Colonic mucosa (tissue), 4 donors: ENCODE data around the gene SPSB1. TPM values are rescaled to one million over a fixed set of nuclear protein-coding genes. Genes with fewer than 3 reads are reported as not detected.

Source experiments
- DNase-seq: peaks from one replicate; pipeline ENCODE4 v3.0.0-alpha.2; 2020
- H3K27ac ChIP-seq: fragments of 200-600 bp; one replicate; pipeline ENCODE4 v1.8.0; 2021
- H3K27me3 ChIP-seq: fragments of 200-600 bp; one replicate; pipeline ENCODE4 v1.8.0; 2021
- H3K36me3 ChIP-seq: fragments of 200-600 bp; one replicate; pipeline ENCODE4 v1.8.0; 2021
- H3K4me1 ChIP-seq: fragments of 200-600 bp; one replicate; pipeline ENCODE4 v1.8.0; 2021; ENCODE audit warnings: mild to moderate bottlenecking
- H3K4me3 ChIP-seq: fragments of 200-600 bp; one replicate; pipeline ENCODE4 v1.8.0; 2021
- H3K9ac ChIP-seq, 2 donors: one replicate each; pipeline ENCODE4 v1.7.0; 2013; ENCODE audit warnings: control low read depth in 2 of 2, low read depth in 2 of 2, low read length in 2 of 2
- H3K9me3 ChIP-seq: fragments of 200-600 bp; one replicate; pipeline ENCODE4 v1.8.0; 2021
- CTCF ChIP-seq: fragments of 200-600 bp; IDR thresholded peaks from one replicate; pipeline ENCODE4 v1.8.0; 2022; ENCODE audit warnings: antibody characterized with exemption, mild to moderate bottlenecking
- intact Hi-C: fragments of 100-400 bp; cut with DNase I; formaldehyde crosslinking; loops from one replicate; pipeline ENCODE4 v1.14.1; 2022
- total RNA-seq, 2 donors: library from RNA; stranded (reverse); fragmentation: NEBNext Ultra II Directional in 1 of 2; extraction: Animal tissue kit (Norgen Biotek cat#: 25700) in 1 of 2; gene quantifications; one replicate each; pipeline ENCODE4 v1.2.1, GENCODE V29; 2021
- donor health status: healthy.
- donor health status: DM: no; HTN: no; CAD: no.
- donor health status: DM: no; HTN: no; CAD: no.

SPSB1 gene
- total RNA-seq, 2 donors from 2014 or later = 14.9 to 28.7 TPM

- H3K27ac ChIP-seq = no peak overlapping the region
- no peaks in the 10 kb centered on the region for H3K27me3 ChIP-seq
Measured at GRCh38 chr1:9311479-9311878, 18.8 kb downstream of the SPSB1 start.

GRCh38 chr1:9312168-9312720 is 19.6 kb downstream of the SPSB1 start:
- Histone ChIP-seq H3K9ac (no peak overlapping the region), H3K27me3 (no peaks in the 10 kb centered on the region), H3K4me3 (no peak overlapping the region), H3K9me3 (no peaks in the 10 kb centered on the region), H3K36me3 (no peaks in the 10 kb centered on the region), H3K4me1 (no peaks in the 10 kb centered on the region), H3K27ac (no peak overlapping the region)
- no peak for TF ChIP-seq CTCF
- intact Hi-C loops = no loop called here
- no peak for DNase-seq

More at GRCh38 chr1:9311479-9311878, 18.8 kb downstream of the SPSB1 start:
- no peak overlapping the region for H3K4me3 ChIP-seq
- H3K4me1 ChIP-seq = no peaks in the 10 kb centered on the region
- intact Hi-C loops = no loop called here
- TF ChIP-seq CTCF = no peak
- no peaks in the 10 kb centered on the region for H3K9me3 ChIP-seq
- no peak for DNase-seq
- no peaks in the 10 kb centered on the region for H3K36me3 ChIP-seq
- H3K9ac ChIP-seq = no peak overlapping the region

- Histone ChIP-seq H3K9ac (no peak overlapping the region), H3K27me3 (no peaks in the 10 kb centered on the region), H3K36me3 (no peaks in the 10 kb centered on the region), H3K4me1 (no peaks in the 10 kb centered on the region), H3K9me3 (no peaks in the 10 kb centered on the region), H3K27ac (no peak overlapping the region), H3K4me3 (no peak overlapping the region)
- intact Hi-C loops = no loop called here
- no peak for DNase-seq
- no peak for TF ChIP-seq CTCF
Measured at GRCh38 chr1:9313576-9313975, 20.9 kb downstream of the SPSB1 start.

GRCh38 chr1:9314111-9314510 is 21.4 kb downstream of the SPSB1 start:
- no peaks in the 10 kb centered on the region for H3K9me3 ChIP-seq
- no peaks in the 10 kb centered on the region for H3K27me3 ChIP-seq
- no peak for TF ChIP-seq CTCF
- no peaks in the 10 kb centered on the region for H3K4me1 ChIP-seq
- H3K27ac ChIP-seq = no peak overlapping the region
- no peak overlapping the region for H3K9ac ChIP-seq
- no peak overlapping the region for H3K4me3 ChIP-seq
- no peaks in the 10 kb centered on the region for H3K36me3 ChIP-seq
- DNase-seq = no peak
- intact Hi-C loops = no loop called here

- DNase-seq = no peak
- no peak overlapping the region for H3K9ac ChIP-seq
- H3K9me3 ChIP-seq = no peaks in the 10 kb centered on the region
- intact Hi-C loops = no loop called here
- H3K27ac ChIP-seq = no peak overlapping the region
- H3K36me3 ChIP-seq = no peaks in the 10 kb centered on the region
- H3K27me3 ChIP-seq = no peaks in the 10 kb centered on the region
- H3K4me3 ChIP-seq = no peak overlapping the region
- TF ChIP-seq CTCF = no peak
- H3K4me1 ChIP-seq = no peaks in the 10 kb centered on the region
Measured at GRCh38 chr1:9314711-9315379, 22.2 kb downstream of the SPSB1 start.
